Testis (tissue), 3 donors: ENCODE measurements around the gene C13orf46. TPM values are rescaled to one million over a fixed set of nuclear protein-coding genes. Genes with fewer than 3 reads are reported as not detected.

ENCODE experiments used
- DNase-seq: peaks from one replicate; pipeline ENCODE4 v3.0.0-alpha.2; 2019
- H3K27ac ChIP-seq, 2 donors: fragments of 200-600 bp; sonication (generic); one replicate each; pipeline ENCODE4 v1.5.1; 2019
- H3K27me3 ChIP-seq: fragments of 200-600 bp; sonication (generic); one replicate; pipeline ENCODE4 v1.5.1; 2019
- H3K36me3 ChIP-seq: fragments of 200-600 bp; sonication (generic); one replicate; pipeline ENCODE4 v1.5.1; 2017; ENCODE audit warnings: low read depth; ENCODE audit errors: missing control alignments
- H3K4me1 ChIP-seq: fragments of 200-600 bp; sonication (generic); one replicate; pipeline ENCODE4 v1.5.1; 2019
- H3K4me3 ChIP-seq, 2 donors: fragments of 200-600 bp; sonication (generic); one replicate each; pipeline ENCODE4 v1.5.1; 2017 to 2019
- H3K9me3 ChIP-seq: fragments of 200-600 bp; sonication (generic); one replicate; pipeline ENCODE4 v1.5.1; 2017
- POLR2A ChIP-seq: fragments of 450-650 bp; IDR thresholded peaks from one replicate; pipeline ENCODE4 v1.6.1; 2017; ENCODE audit warnings: antibody characterized with exemption, mild to moderate bottlenecking, moderate library complexity
- WGBS, 2 donors: methylation state at CpG; one replicate each; pipeline ENCODE4 v1.1.5; 2018; 5-methylcytosine and 5-hydroxymethylcytosine counted together
- intact Hi-C: fragments of 100-400 bp; cut with DNase I; formaldehyde crosslinking; loops from one replicate; pipeline ENCODE4 v1.15.1; 2023; ENCODE audit warnings: low total_unique reads
- polyA plus RNA-seq: library from polyadenylated mRNA; stranded (reverse); fragments of 350-450 nt; fragmentation: Illumina TruSeq; extraction: RNeasy Lipid Tissue Mini Kit (QIAGEN cat#74804); gene quantifications from one replicate; pipeline ENCODE4 v1.2.3, GENCODE V29; 2014; ENCODE audit warnings: low read depth, low replicate concordance; ENCODE audit not compliant: insufficient read depth
- total RNA-seq, 2 donors: library from RNA; depleted of rRNA; stranded (reverse); fragments of >200 nt; gene quantifications; one replicate each; pipeline ENCODE4 v1.2.3, GENCODE V29; 2016
- TF ChIP-seq, protein P1 (sequence below), 3 experiments: fragments of 450-650 bp in 2 of 3; fragments of 200-600 bp in 1 of 3; sonication (generic) in 1 of 3; IDR thresholded peaks; one replicate each; pipeline ENCODE4 v1.5.1; 2016 to 2019; ENCODE audit warnings: antibody characterized with exemption in 3 of 3, mild to moderate bottlenecking in 2 of 3, moderate library complexity in 1 of 3

Gene C13orf46
- total and polyA plus RNA-seq, 3 donors from 2014 or later = 2.9 to 28.4 (median 5.5) TPM

DNA sequence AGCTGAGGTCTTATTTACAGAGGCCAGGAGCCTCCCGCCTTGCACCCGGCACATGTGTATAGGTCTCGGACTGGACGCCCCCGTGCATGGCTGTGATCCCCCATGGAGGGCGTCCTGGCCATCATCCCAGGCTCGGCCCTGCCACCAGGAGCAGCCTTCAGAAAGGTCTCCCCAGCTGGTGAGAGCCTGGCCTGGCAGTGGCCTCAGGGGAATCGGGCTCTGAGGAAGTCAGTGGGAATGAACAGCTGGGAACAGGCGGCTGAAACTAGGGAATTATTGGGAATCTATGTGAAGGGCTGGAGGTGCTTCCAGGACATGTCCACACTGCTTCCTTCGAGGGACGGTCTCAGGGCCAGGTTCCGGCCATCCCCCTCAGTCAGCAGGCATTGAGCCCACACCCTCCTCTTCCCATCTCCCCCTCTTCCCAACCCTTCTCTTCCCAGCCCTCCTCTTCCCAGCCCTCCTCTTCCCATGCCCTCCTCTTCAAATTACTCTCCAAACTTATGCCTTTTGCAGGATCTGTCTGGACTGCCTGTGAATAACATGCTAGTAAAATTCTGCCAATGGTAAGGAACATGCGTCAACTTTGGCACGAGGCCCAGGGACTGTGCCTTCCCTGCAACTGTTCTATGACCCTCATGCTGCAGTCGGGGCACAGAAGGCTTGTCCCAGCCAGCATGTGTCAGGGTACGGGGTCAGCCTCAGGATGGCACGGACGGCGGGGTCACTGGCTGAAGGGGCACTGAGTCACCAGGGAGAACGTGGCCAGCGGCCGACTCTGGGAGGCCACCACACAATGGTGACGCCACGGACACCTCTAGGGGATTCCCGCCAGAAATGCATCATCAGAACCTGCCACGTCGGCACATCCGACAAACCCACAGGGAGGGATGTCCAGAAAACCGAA lies 24.2 kb upstream of the C13orf46 start:
- H3K4me3 ChIP-seq = no peak overlapping the region
- WGBS, 2 donors = 61 to 67% methylated on average over 21 to 29 of the region's 29 CpGs
- H3K27me3 ChIP-seq = no peaks in the 10 kb centered on the region
- H3K27ac ChIP-seq = peak overlapping the region in 1 of 2 donors; percentile 68
- peaks cover 7% of the 10 kb centered on the region for H3K4me1 ChIP-seq
- intact Hi-C loops = no loop called here
- H3K9me3 ChIP-seq = no peaks in the 10 kb centered on the region
- peak; percentile 58 for DNase-seq
- H3K36me3 ChIP-seq = no peaks in the 10 kb centered on the region
- TF ChIP-seq, protein P1, sequence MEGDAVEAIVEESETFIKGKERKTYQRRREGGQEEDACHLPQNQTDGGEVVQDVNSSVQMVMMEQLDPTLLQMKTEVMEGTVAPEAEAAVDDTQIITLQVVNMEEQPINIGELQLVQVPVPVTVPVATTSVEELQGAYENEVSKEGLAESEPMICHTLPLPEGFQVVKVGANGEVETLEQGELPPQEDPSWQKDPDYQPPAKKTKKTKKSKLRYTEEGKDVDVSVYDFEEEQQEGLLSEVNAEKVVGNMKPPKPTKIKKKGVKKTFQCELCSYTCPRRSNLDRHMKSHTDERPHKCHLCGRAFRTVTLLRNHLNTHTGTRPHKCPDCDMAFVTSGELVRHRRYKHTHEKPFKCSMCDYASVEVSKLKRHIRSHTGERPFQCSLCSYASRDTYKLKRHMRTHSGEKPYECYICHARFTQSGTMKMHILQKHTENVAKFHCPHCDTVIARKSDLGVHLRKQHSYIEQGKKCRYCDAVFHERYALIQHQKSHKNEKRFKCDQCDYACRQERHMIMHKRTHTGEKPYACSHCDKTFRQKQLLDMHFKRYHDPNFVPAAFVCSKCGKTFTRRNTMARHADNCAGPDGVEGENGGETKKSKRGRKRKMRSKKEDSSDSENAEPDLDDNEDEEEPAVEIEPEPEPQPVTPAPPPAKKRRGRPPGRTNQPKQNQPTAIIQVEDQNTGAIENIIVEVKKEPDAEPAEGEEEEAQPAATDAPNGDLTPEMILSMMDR (IDR thresholded peaks at IDR 0.05) = no peak
- no peak for TF ChIP-seq POLR2A

DNA sequence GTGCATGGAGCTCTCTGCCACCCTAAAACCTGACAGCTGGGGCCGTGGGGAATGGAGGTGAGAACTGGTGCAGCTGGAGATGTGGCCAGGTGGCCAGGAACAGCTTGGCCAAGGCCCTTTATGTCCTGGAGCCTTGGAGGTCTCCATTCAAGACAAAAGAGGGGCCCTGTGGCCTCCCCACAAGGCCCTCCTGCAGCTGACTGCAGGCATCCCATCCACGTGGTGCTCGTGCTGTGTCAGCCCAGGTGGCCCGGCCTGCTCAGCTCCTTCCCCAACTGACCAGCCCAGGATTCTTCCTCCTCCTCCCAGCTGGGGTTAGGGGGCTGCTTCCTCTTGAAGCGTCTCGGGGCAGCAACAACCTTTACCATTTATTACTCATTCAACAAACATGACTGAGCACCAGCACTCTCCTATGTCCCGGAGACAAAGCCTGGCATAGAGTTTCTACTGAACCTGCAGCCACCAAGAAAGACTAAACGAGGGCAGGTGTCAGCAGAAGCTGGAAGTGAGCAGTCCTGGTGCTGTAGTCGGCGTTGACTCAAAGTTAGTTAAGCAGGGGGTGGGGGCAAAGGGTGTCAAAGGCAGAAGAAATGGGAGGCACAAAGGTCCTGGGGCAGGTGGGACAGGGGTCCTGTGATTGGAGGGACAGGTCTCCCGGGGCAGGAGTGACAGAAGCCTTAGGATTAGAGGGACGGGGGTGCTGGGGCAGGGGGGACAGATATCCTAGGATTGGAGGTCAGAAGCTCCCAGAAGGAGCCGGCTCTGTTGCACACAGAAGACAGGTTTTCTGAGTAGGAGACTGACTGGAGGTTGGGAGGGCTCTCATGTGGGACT lies 23.3 kb upstream of the C13orf46 start:
- no peaks in the 10 kb centered on the region for H3K9me3 ChIP-seq
- no peaks in the 10 kb centered on the region for H3K36me3 ChIP-seq
- peaks cover 7% of the 10 kb centered on the region for H3K4me1 ChIP-seq
- no peaks in the 10 kb centered on the region for H3K27me3 ChIP-seq
- TF ChIP-seq, protein P1 (IDR thresholded peaks at IDR 0.05) = no peak
- no peak for TF ChIP-seq POLR2A
- peak overlapping the region in 1 of 2 donors; percentile 68 for H3K27ac ChIP-seq
- WGBS, 2 donors = 83 to 97% methylated on average over 13 of the region's 13 CpGs
- H3K4me3 ChIP-seq = no peak overlapping the region
- DNase-seq = no peak
- intact Hi-C loops = no loop called here

DNA sequence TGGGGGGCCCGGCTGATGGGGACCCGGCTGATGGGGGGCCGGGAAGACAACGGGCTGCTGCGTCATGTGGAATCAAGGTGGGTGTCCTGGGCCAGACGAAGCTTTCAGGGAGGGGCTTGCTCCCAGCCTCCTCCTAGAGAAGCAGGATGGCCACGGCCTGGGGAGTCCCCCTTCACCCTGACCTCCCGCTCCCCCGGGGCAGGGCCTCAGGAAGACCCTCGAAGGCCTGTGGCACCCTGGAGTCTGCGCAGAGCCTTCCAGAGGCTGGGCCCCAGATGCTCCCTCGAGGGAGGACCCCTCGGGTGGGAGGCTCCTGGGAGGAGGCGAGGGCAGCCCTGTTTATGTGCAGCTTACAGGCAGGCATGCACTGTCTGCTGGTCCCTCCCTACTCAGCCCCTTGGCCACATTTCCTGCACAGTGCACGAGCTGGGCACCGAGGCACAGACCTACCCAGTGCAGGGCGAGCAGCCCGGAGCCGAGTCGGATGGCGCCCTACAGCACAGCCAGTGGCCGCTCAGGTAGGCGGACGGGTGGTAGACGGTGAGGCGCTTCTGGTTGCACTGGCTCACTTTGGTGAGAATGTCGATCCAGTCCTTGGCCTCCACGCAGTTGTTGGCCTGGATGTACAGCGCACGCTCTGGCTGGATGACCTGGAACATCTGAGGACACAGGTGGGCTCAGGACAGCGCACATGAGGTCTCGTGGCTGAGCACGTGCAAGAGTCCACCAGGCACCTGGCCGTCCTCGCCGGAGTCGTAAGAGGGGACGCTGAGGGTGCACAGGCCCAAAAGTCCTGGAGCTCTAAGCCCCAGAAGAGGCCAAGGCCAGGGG lies 22.4 kb upstream of the C13orf46 start:
- H3K27ac ChIP-seq = no peak overlapping the region
- peaks cover 7% of the 10 kb centered on the region for H3K4me1 ChIP-seq
- TF ChIP-seq POLR2A = no peak
- TF ChIP-seq, protein P1 (IDR thresholded peaks at IDR 0.05) = no peak
- no peak overlapping the region for H3K4me3 ChIP-seq
- 89 to 100% methylated on average over 1 to 38 of the region's 38 CpGs for WGBS, 2 donors
- H3K9me3 ChIP-seq = no peaks in the 10 kb centered on the region
- intact Hi-C loops = no loop called here
- DNase-seq = no peak
- no peaks in the 10 kb centered on the region for H3K36me3 ChIP-seq
- no peaks in the 10 kb centered on the region for H3K27me3 ChIP-seq

DNA sequence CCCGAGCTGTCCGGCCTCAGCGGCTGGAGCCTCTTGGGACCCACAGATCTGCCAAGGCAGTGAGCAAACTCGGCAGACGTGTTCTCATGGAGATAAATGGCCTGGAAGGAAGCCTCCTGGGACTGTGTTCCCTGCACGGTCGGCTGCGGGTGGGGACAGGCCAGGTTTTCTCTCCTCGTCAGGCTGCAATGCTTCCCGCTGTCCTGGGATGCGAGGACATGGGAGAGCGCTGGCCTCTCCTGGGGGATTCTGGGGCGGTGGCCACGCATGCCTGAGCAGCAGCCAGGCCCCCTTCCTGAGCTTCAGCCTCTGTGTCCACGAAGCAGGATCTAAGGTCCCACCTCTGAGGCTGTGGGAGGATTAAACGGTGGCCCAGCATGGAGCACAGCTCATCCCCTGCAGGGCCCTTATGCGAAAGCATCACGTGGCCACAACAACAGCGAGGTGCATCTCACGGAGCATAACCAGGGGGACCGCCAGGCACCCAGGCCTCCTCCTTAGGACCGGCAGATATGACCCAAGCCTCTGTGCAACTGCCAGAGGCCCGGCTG lies 21.2 kb upstream of the C13orf46 start:
- H3K9me3 ChIP-seq = no peaks in the 10 kb centered on the region
- H3K4me3 ChIP-seq = no peak overlapping the region
- intact Hi-C loops = no loop called here
- WGBS, 2 donors = 75 to 81% methylated on average over 17 to 22 of the region's 23 CpGs
- peaks cover 7% of the 10 kb centered on the region for H3K4me1 ChIP-seq
- TF ChIP-seq, protein P1 (IDR thresholded peaks at IDR 0.05) = no peak
- TF ChIP-seq POLR2A = no peak
- no peaks in the 10 kb centered on the region for H3K36me3 ChIP-seq
- H3K27ac ChIP-seq = no peak overlapping the region
- H3K27me3 ChIP-seq = no peaks in the 10 kb centered on the region
- no peak for DNase-seq
